Naive thymus-derived CD4-positive, alpha-beta T cell (primary cell): ENCODE measurements around the gene SYTL3. TPM values are rescaled to one million over a fixed set of nuclear protein-coding genes. Genes with fewer than 3 reads are reported as not detected.

Experiments used
- ATAC-seq: fragments of 150-1000 bp; cut with Tn5 transposase; 2 replicates; pipeline ENCODE4 v1.10.0; 2021; ENCODE audit warnings: mild to moderate bottlenecking, moderate library complexity
- CTCF ChIA-PET: fragments of 350-600 bp; sonication (Branson Sonifier 250); formaldehyde crosslinking; loops from one replicate; lab custom pipeline; 2021; ENCODE audit warnings: antibody characterized with exemption; lab: Charles Lee
- POLR2A ChIA-PET: fragments of 350-600 bp; sonication (Branson Sonifier 250); formaldehyde crosslinking; loops from one replicate; lab custom pipeline; 2021; ENCODE audit warnings: antibody characterized with exemption, inconsistent platforms; lab: Charles Lee
- DNase-seq, 9 donors: peaks; one replicate each; pipeline versions ENCODE4 v3.0.0 to v3.0.0-alpha.2; 2020 to 2022; ENCODE audit warnings: mixed read lengths in 1 of 9
- H3K27ac ChIP-seq: one replicate; pipeline ENCODE4 v1.7.0; 2013; ENCODE audit warnings: mild to moderate bottlenecking, low read depth, low read length, moderate library complexity
- H3K27me3 ChIP-seq, 2 donors: one replicate each; pipeline ENCODE4 v1.7.0; 2013; ENCODE audit warnings: low read length in 2 of 2, mild to moderate bottlenecking in 2 of 2, moderate library complexity in 2 of 2; ENCODE audit not compliant: control insufficient read depth in 2 of 2, insufficient read depth in 2 of 2
- H3K36me3 ChIP-seq, 3 experiments: 1 replicate in 2 of 3; 2 replicates in 1 of 3; pipeline ENCODE4 v1.7.0; 2013; ENCODE audit warnings: low read length in 3 of 3, mild to moderate bottlenecking in 3 of 3, moderate library complexity in 1 of 3; ENCODE audit not compliant: insufficient read depth in 3 of 3, control insufficient read depth in 2 of 3
- H3K4me1 ChIP-seq, 2 donors: one replicate each; pipeline ENCODE4 v1.7.0; 2013; ENCODE audit warnings: low read length in 2 of 2, mild to moderate bottlenecking in 2 of 2, moderate library complexity in 1 of 2; ENCODE audit not compliant: control insufficient read depth in 2 of 2, insufficient read depth in 2 of 2
- H3K4me3 ChIP-seq: 2 replicates; pipeline ENCODE4 v1.7.0; 2013; ENCODE audit warnings: mild to moderate bottlenecking, low read length
- H3K9me3 ChIP-seq, 3 experiments: 1 replicate in 2 of 3; 2 replicates in 1 of 3; pipeline ENCODE4 v1.7.0; 2013; ENCODE audit warnings: low read length in 3 of 3; ENCODE audit not compliant: control insufficient read depth in 2 of 3
- H3K27ac Mint-ChIP-seq, 9 donors: one replicate each; pipeline ENCODE4 v1.8.0; 2020 to 2022; ENCODE audit warnings: mixed read lengths in 9 of 9, mild to moderate bottlenecking in 8 of 9, moderate library complexity in 5 of 9, inconsistent platforms in 2 of 9
- H3K27me3 Mint-ChIP-seq, 5 donors: one replicate each; pipeline ENCODE4 v1.8.0; 2021 to 2022; ENCODE audit warnings: mixed read lengths in 5 of 5, mild to moderate bottlenecking in 1 of 5
- H3K36me3 Mint-ChIP-seq, 5 donors: one replicate each; pipeline ENCODE4 v1.8.0; 2020 to 2022; ENCODE audit warnings: mixed read lengths in 5 of 5, mild to moderate bottlenecking in 3 of 5, inconsistent platforms in 1 of 5
- H3K4me1 Mint-ChIP-seq, 7 donors: one replicate each; pipeline ENCODE4 v1.8.0; 2020 to 2022; ENCODE audit warnings: mixed read lengths in 7 of 7, mild to moderate bottlenecking in 3 of 7, inconsistent platforms in 1 of 7
- H3K4me3 Mint-ChIP-seq, 10 donors: one replicate each; pipeline ENCODE4 v1.8.0; 2020 to 2022; ENCODE audit warnings: mild to moderate bottlenecking in 10 of 10, mixed read lengths in 10 of 10, moderate library complexity in 6 of 10, inconsistent platforms in 2 of 10
- H3K9me3 Mint-ChIP-seq, 11 donors: one replicate each; pipeline ENCODE4 v1.8.0; 2020 to 2022; ENCODE audit warnings: mixed read lengths in 11 of 11, mild to moderate bottlenecking in 4 of 11, inconsistent platforms in 1 of 11, moderate library complexity in 1 of 11
- intact Hi-C, 2 donors: fragments of 100-400 bp; cut with micrococcal nuclease; formaldehyde crosslinking; loops; one replicate each; pipeline ENCODE4 v1.15.1; 2023
- polyA plus RNA-seq, 2 donors: library from polyadenylated mRNA; unstranded; fragments of 300-500 nt; fragmentation: Illumina TruSeq; gene quantifications; one replicate each; pipeline ENCODE4 v1.2.3, GENCODE V29; 2021
- total RNA-seq, 6 experiments: library from RNA in 5 of 6; stranded (reverse) in 5 of 6; gene quantifications; 1 replicate in 5 of 6; 2 replicates in 1 of 6; pipeline ENCODE4 v1.2.3 and lab custom pipeline; 2021 to 2026

Gene SYTL3
- total and polyA plus RNA-seq, 7 experiments from 2014 or later = 13.4 to 67.0 (median 29.5) TPM

GRCh38 chr6:158785036-158785435 is 135.2 kb downstream of the SYTL3 start:
- Mint-ChIP-seq H3K4me3 (no peak overlapping the region), H3K27ac (peak overlapping the region in 1 of 9 donors; percentile 19), H3K4me1 (peaks cover 16 to 46% (median 42%) of the 10 kb centered on the region in 7 donors), H3K27me3 (no peaks in the 10 kb centered on the region), H3K36me3 (peaks cover 3 to 74% (median 42%) of the 10 kb centered on the region in 5 donors), H3K9me3 (no peaks in the 10 kb centered on the region)
- Histone ChIP-seq H3K27me3 (no peaks in the 10 kb centered on the region), H3K9me3 (no peaks in the 10 kb centered on the region), H3K4me1 (peaks cover 14 to 17% of the 10 kb centered on the region in 2 donors), H3K27ac (no peak overlapping the region), H3K4me3 (no peak overlapping the region), H3K36me3 (peaks cover 49 to 79% (median 59%) of the 10 kb centered on the region in 3 experiments)
- ChIA-PET CTCF (interaction anchor here (0.6 kb wide), 1 partner anchor 39 kb away, joined by 3 read pairs; no protein-coding TSS in a partner anchor), POLR2A (interaction anchor here (0.9 kb wide), 1 partner anchor 13 kb away, joined by 3 read pairs; no protein-coding TSS in a partner anchor)
- ATAC-seq (no peak), DNase-seq (no peak)
- intact Hi-C loops = no loop called here

GRCh38 chr6:158786645-158787304 is 136.9 kb downstream of the SYTL3 start:
- H3K27ac ChIP-seq = no peak overlapping the region
- H3K4me3 ChIP-seq = no peak overlapping the region
- Mint-ChIP-seq H3K36me3 (peaks cover 3 to 60% (median 32%) of the 10 kb centered on the region in 5 donors), H3K9me3 (no peaks in the 10 kb centered on the region), H3K4me1 (peaks cover 26 to 58% (median 54%) of the 10 kb centered on the region in 7 donors), H3K27ac (peak overlapping the region in 3 of 9 donors; percentile 32 to 52 (median 36)), H3K4me3 (no peak overlapping the region), H3K27me3 (no peaks in the 10 kb centered on the region)
- DNase-seq (no peak), ATAC-seq (no peak)
- H3K9me3 ChIP-seq = no peaks in the 10 kb centered on the region
- peaks cover 20 to 28% of the 10 kb centered on the region in 2 donors for H3K4me1 ChIP-seq
- H3K36me3 ChIP-seq = peaks cover 36 to 64% (median 46%) of the 10 kb centered on the region in 3 experiments
- H3K27me3 ChIP-seq = no peaks in the 10 kb centered on the region
- intact Hi-C loops = no loop called here
- POLR2A ChIA-PET = no interaction called here
- CTCF ChIA-PET = interaction anchor here (0.5 to 1.1 kb wide), 4 partner anchors 15 to 197 kb away, joined by 3 to 6 read pairs (median 3); no protein-coding TSS in a partner anchor

- intact Hi-C loops = no loop called here
- peaks cover 20 to 28% of the 10 kb centered on the region in 2 donors for H3K4me1 ChIP-seq
- Mint-ChIP-seq H3K27ac (peak overlapping the region in 5 of 9 donors; percentile 32 to 80 (median 62)), H3K36me3 (peaks cover 3 to 54% (median 28%) of the 10 kb centered on the region in 5 donors), H3K4me1 (peaks cover 27 to 60% (median 56%) of the 10 kb centered on the region in 7 donors), H3K4me3 (peak overlapping the region in 1 of 10 donors; percentile 9), H3K9me3 (no peaks in the 10 kb centered on the region), H3K27me3 (no peaks in the 10 kb centered on the region)
- POLR2A ChIA-PET = no interaction called here
- H3K27me3 ChIP-seq = no peaks in the 10 kb centered on the region
- no peak overlapping the region for H3K4me3 ChIP-seq
- no peak for ATAC-seq
- H3K9me3 ChIP-seq = no peaks in the 10 kb centered on the region
- H3K27ac ChIP-seq = no peak overlapping the region
- no peak for DNase-seq
- H3K36me3 ChIP-seq = peaks cover 30 to 58% (median 39%) of the 10 kb centered on the region in 3 experiments
- CTCF ChIA-PET = interaction anchor here (0.5 kb wide), 1 partner anchor 22 kb away, joined by 3 read pairs; no protein-coding TSS in a partner anchor
Observed at GRCh38 chr6:158787395-158787794, 137.5 kb downstream of the SYTL3 start.

- Mint-ChIP-seq H3K9me3 (no peaks in the 10 kb centered on the region), H3K27me3 (no peaks in the 10 kb centered on the region), H3K27ac (peak overlapping the region; percentile 87 to 99 (median 98)), H3K36me3 (peaks cover 3 to 37% (median 24%) of the 10 kb centered on the region in 5 donors), H3K4me3 (peak overlapping the region; percentile 66 to 88 (median 82)), H3K4me1 (peaks cover 35 to 66% (median 60%) of the 10 kb centered on the region in 7 donors)
- peaks cover 19 to 38% (median 22%) of the 10 kb centered on the region in 3 experiments for H3K36me3 ChIP-seq
- peak overlapping the region; percentile 72 for H3K27ac ChIP-seq
- DNase-seq (peak in 8 of 9 donors; percentile 45 to 82 (median 76)), ATAC-seq (peak; percentile 89)
- intact Hi-C loops = loop anchor here (1.0 to 2.0 kb wide), 9 partner anchors 15 to 183 kb away; no protein-coding TSS in a partner anchor
- H3K4me1 ChIP-seq = peaks cover 16 to 45% of the 10 kb centered on the region in 2 donors
- ChIA-PET CTCF (interaction anchor here (0.6 to 1.8 kb wide), 17 partner anchors 8 to 438 kb away, joined by 3 to 10 read pairs (median 4); no protein-coding TSS in a partner anchor), POLR2A (interaction anchor here (0.7 to 2.2 kb wide), 21 partner anchors 9 to 1665 kb away, joined by 3 to 31 read pairs (median 4); partner anchors contain the start of genes EZR and RSPH3)
- H3K4me3 ChIP-seq = peak overlapping the region; percentile 29
- no peaks in the 10 kb centered on the region for H3K9me3 ChIP-seq
- no peaks in the 10 kb centered on the region for H3K27me3 ChIP-seq
Observed at GRCh38 chr6:158789115-158789917, 139.5 kb downstream of the SYTL3 start.

GRCh38 chr6:158791274-158791855 is 141.5 kb downstream of the SYTL3 start:
- H3K27ac Mint-ChIP-seq = peak overlapping the region; percentile 56 to 99 (median 98)
- Histone ChIP-seq H3K9me3 (no peaks in the 10 kb centered on the region), H3K4me3 (no peak overlapping the region), H3K36me3 (peaks cover 7 to 22% (median 15%) of the 10 kb centered on the region in 3 experiments), H3K27ac (peak overlapping the region; percentile 72), H3K27me3 (no peaks in the 10 kb centered on the region), H3K4me1 (peaks cover 15 to 62% of the 10 kb centered on the region in 2 donors)
- peak overlapping the region in 4 of 10 donors; percentile 2 to 85 (median 24) for H3K4me3 Mint-ChIP-seq
- intact Hi-C loops = loop anchor here in 1 of 2 donors (10.0 kb wide), 1 partner anchor 343 kb away; no protein-coding TSS in a partner anchor
- H3K36me3 Mint-ChIP-seq = peaks cover 3 to 27% (median 19%) of the 10 kb centered on the region in 5 donors
- no peaks in the 10 kb centered on the region for H3K27me3 Mint-ChIP-seq
- no peak for DNase-seq
- ATAC-seq = no peak
- CTCF ChIA-PET = interaction anchor here (0.7 to 4.8 kb wide), 2 partner anchors 32 to 181 kb away, joined by 4 to 37 read pairs; no protein-coding TSS in a partner anchor
- POLR2A ChIA-PET = interaction anchor here (0.6 to 2.1 kb wide), 3 partner anchors 21 to 78 kb away, joined by 3 to 6 read pairs (median 3); no protein-coding TSS in a partner anchor
- peaks cover 39 to 79% (median 70%) of the 10 kb centered on the region in 7 donors for H3K4me1 Mint-ChIP-seq
- no peaks in the 10 kb centered on the region for H3K9me3 Mint-ChIP-seq
